Liver (tissue), 9 donors: ENCODE data around the gene METTL8. TPM values are rescaled to one million over a fixed set of nuclear protein-coding genes. Genes with fewer than 3 reads are reported as not detected.

Source experiments
- DNase-seq: peaks from one replicate; pipeline ENCODE4 v3.0.0-alpha.2; 2017; ENCODE audit warnings: low spot score
- H3K27ac ChIP-seq, 2 donors: one replicate each; pipeline ENCODE4 v1.7.0; 2013; ENCODE audit warnings: inconsistent platforms in 2 of 2, low read length in 2 of 2, control low read depth in 1 of 2, low read depth in 1 of 2, mild to moderate bottlenecking in 1 of 2
- H3K27me3 ChIP-seq, 4 donors: one replicate each; pipeline versions ENCODE4 v1.6.1 to v1.7.0; 2013; ENCODE audit warnings: low read length in 3 of 4, inconsistent platforms in 1 of 4, mild to moderate bottlenecking in 1 of 4, moderate library complexity in 1 of 4; ENCODE audit not compliant: control insufficient read depth in 4 of 4, insufficient read depth in 4 of 4
- H3K36me3 ChIP-seq, 4 donors: one replicate each; pipeline versions ENCODE4 v1.6.1 to v1.7.0; 2013; ENCODE audit warnings: low read length in 3 of 4, mild to moderate bottlenecking in 3 of 4, low read depth in 1 of 4, moderate library complexity in 1 of 4; ENCODE audit not compliant: control insufficient read depth in 4 of 4, insufficient read depth in 3 of 4
- H3K4me1 ChIP-seq, 4 donors: one replicate each; pipeline versions ENCODE4 v1.6.1 to v1.7.0; 2013; ENCODE audit warnings: low read length in 3 of 4, mild to moderate bottlenecking in 3 of 4, moderate library complexity in 1 of 4; ENCODE audit not compliant: control insufficient read depth in 4 of 4, insufficient read depth in 4 of 4
- H3K4me3 ChIP-seq, 3 donors: one replicate each; pipeline versions ENCODE4 v1.6.1 to v1.7.0; 2013; ENCODE audit warnings: low read length in 3 of 3, control low read depth in 1 of 3, low read depth in 1 of 3, mild to moderate bottlenecking in 1 of 3
- H3K9ac ChIP-seq, 2 donors: one replicate each; pipeline ENCODE4 v1.7.0; 2013; ENCODE audit warnings: low read length in 2 of 2, mild to moderate bottlenecking in 2 of 2, moderate library complexity in 2 of 2, control low read depth in 1 of 2, low read depth in 1 of 2
- H3K9me3 ChIP-seq, 4 donors: one replicate each; pipeline versions ENCODE4 v1.6.1 to v1.7.0; 2013; ENCODE audit warnings: low read length in 3 of 4; ENCODE audit not compliant: control insufficient read depth in 4 of 4
- ATF3 ChIP-seq: IDR thresholded peaks from 2 replicates; pipeline ENCODE4 v1.6.1; 2016; ENCODE audit warnings: antibody characterized with exemption
- CTCF ChIP-seq: fragments of 150-350 bp; IDR thresholded peaks from 2 replicates; pipeline ENCODE4 v1.5.1; 2017; ENCODE audit warnings: improper control_type of control experiment, low read depth, low read length; ENCODE audit not compliant: missing input control
- EGR1 ChIP-seq, 2 donors: IDR thresholded peaks; 2 replicates each; pipeline ENCODE4 v1.6.1; 2016 to 2018; ENCODE audit warnings: antibody characterized with exemption in 2 of 2, low read depth in 2 of 2
- FOXA1 ChIP-seq: IDR thresholded peaks from 2 replicates; pipeline ENCODE4 v1.6.1; 2016; ENCODE audit warnings: antibody characterized with exemption
- FOXA2 ChIP-seq: IDR thresholded peaks from 2 replicates; pipeline ENCODE4 v1.6.1; 2016; ENCODE audit warnings: antibody characterized with exemption
- GABPA ChIP-seq, 2 donors: IDR thresholded peaks in 1 of 2; conservative IDR thresholded peaks in 1 of 2; 2 replicates each; pipeline ENCODE4 v1.6.1; 2016; ENCODE audit warnings: antibody characterized with exemption in 2 of 2, mild to moderate bottlenecking in 1 of 2, moderate library complexity in 1 of 2
- HNF4A ChIP-seq, 2 donors: conservative IDR thresholded peaks; 2 replicates each; pipeline ENCODE4 v1.6.1; 2016; ENCODE audit warnings: antibody characterized with exemption in 2 of 2, mild to moderate bottlenecking in 2 of 2
- HNF4G ChIP-seq: IDR thresholded peaks from 2 replicates; pipeline ENCODE4 v1.6.1; 2016; ENCODE audit warnings: antibody characterized with exemption
- JUND ChIP-seq, 2 donors: IDR thresholded peaks; 2 replicates each; pipeline ENCODE4 v1.6.1; 2016; ENCODE audit warnings: antibody characterized with exemption in 2 of 2
- MAX ChIP-seq: IDR thresholded peaks from 2 replicates; pipeline ENCODE4 v1.6.1; 2016; ENCODE audit warnings: antibody characterized with exemption
- NR2F2 ChIP-seq: IDR thresholded peaks from 2 replicates; pipeline ENCODE4 v1.6.1; 2016; ENCODE audit warnings: antibody characterized with exemption
- RAD21 ChIP-seq, 2 donors: IDR thresholded peaks; 2 replicates each; pipeline ENCODE4 v1.6.1; 2016; ENCODE audit warnings: antibody characterized with exemption in 2 of 2, mild to moderate bottlenecking in 2 of 2
- REST ChIP-seq: IDR thresholded peaks from 2 replicates; pipeline ENCODE4 v1.6.1; 2016; ENCODE audit warnings: antibody characterized with exemption, mild to moderate bottlenecking
- RXRA ChIP-seq, 2 donors: IDR thresholded peaks; 2 replicates each; pipeline ENCODE4 v1.6.1; 2017 to 2018; ENCODE audit warnings: antibody characterized with exemption in 2 of 2, mild to moderate bottlenecking in 1 of 2
- SP1 ChIP-seq: IDR thresholded peaks from 2 replicates; pipeline ENCODE4 v1.6.1; 2018; ENCODE audit warnings: antibody characterized with exemption, mild to moderate bottlenecking
- TAF1 ChIP-seq: conservative IDR thresholded peaks from 2 replicates; pipeline ENCODE4 v1.6.1; 2016; ENCODE audit warnings: antibody characterized with exemption, mild to moderate bottlenecking
- YY1 ChIP-seq: IDR thresholded peaks from 2 replicates; pipeline ENCODE4 v1.6.1; 2016; ENCODE audit warnings: antibody characterized with exemption, mild to moderate bottlenecking
- ZBTB33 ChIP-seq: IDR thresholded peaks from 2 replicates; pipeline ENCODE4 v1.6.1; 2016; ENCODE audit warnings: antibody characterized with exemption
- WGBS: extraction: QIAGEN DNeasy Blood & Tissue Kit; methylation state at CpG from one replicate; pipeline ENCODE4 v1.1.7; 2013; 5-methylcytosine and 5-hydroxymethylcytosine counted together
- polyA plus RNA-seq, 2 donors: library from polyadenylated mRNA; stranded (reverse) in 1 of 2; unstranded in 1 of 2; fragments of 200-250 nt in 1 of 2; fragments of >200 nt in 1 of 2; fragmentation: Nextera tagmentation in 1 of 2; extraction: Ambion mirVana in 1 of 2; gene quantifications; one replicate each; pipeline versions ENCODE4 v1.2.1 to v1.2.3, GENCODE V29; 2013 to 2015
- total RNA-seq, 2 donors: library from RNA; depleted of rRNA; stranded (reverse); fragments of >200 nt; gene quantifications; one replicate each; pipeline ENCODE4 v1.2.3, GENCODE V29; 2014
- donor health status: healthy.
- donor health status: healthy.
- donor health status: healthy.
- donor health status: healthy.
- donor health status: healthy.

The METTL8 gene
- total and polyA plus RNA-seq, 4 donors: 3.6 to 8.1 (median 5.9) TPM

GRCh38 chr2:171323971-171324528 lies 109.7 kb downstream of the METTL8 start:
- 91% methylated on average over 5 of the region's 5 CpGs for WGBS
- peaks cover 0 to 7% (median under 1%) of the 10 kb centered on the region in 4 donors for H3K36me3 ChIP-seq
- H3K9me3 ChIP-seq: no peaks in the 10 kb centered on the region
- peak in 1 of 2 donors; percentile 31 for TF ChIP-seq HNF4A (conservative IDR thresholded peaks at IDR 0.05)
- TF ChIP-seq FOXA1: no peak
- H3K27ac ChIP-seq: no peak overlapping the region
- H3K9ac ChIP-seq: no peak overlapping the region
- no peaks in the 10 kb centered on the region for H3K27me3 ChIP-seq
- H3K4me1 ChIP-seq: no peaks in the 10 kb centered on the region
- no peak overlapping the region for H3K4me3 ChIP-seq
- no peak for DNase-seq

GRCh38 chr2:171322928-171323327 lies 110.9 kb downstream of the METTL8 start:
- no peak overlapping the region for H3K4me3 ChIP-seq
- H3K36me3 ChIP-seq: peaks cover 0 to 4% (median under 1%) of the 10 kb centered on the region in 4 donors
- no peaks in the 10 kb centered on the region for H3K27me3 ChIP-seq
- WGBS: 98% methylated on average over 4 of the region's 4 CpGs
- H3K9ac ChIP-seq: no peak overlapping the region
- DNase-seq: no peak
- TF ChIP-seq TAF1: no peak
- TF ChIP-seq CTCF: no peak
- no peak for TF ChIP-seq ATF3
- no peak for TF ChIP-seq MAX
- TF ChIP-seq HNF4G: no peak
- no peak for TF ChIP-seq GABPA (IDR thresholded peaks at IDR 0.05 in 1 of 2, conservative IDR thresholded peaks at IDR 0.05 in 1 of 2)
- no peak for TF ChIP-seq JUND (IDR thresholded peaks at IDR 0.05)
- no peak for TF ChIP-seq FOXA2
- no peak for TF ChIP-seq HNF4A (conservative IDR thresholded peaks at IDR 0.05)
- TF ChIP-seq EGR1 (IDR thresholded peaks at IDR 0.05; ENCODE audit: low read depth in 2 of 2): no peak
- no peak for TF ChIP-seq RAD21 (IDR thresholded peaks at IDR 0.05)
- no peak for TF ChIP-seq YY1
- no peak for TF ChIP-seq REST
- TF ChIP-seq SP1: no peak
- no peak for TF ChIP-seq ZBTB33
- TF ChIP-seq FOXA1: no peak
- no peak for TF ChIP-seq NR2F2
- no peak for TF ChIP-seq RXRA (IDR thresholded peaks at IDR 0.05)
- no peaks in the 10 kb centered on the region for H3K9me3 ChIP-seq
- no peaks in the 10 kb centered on the region for H3K4me1 ChIP-seq
- no peak overlapping the region for H3K27ac ChIP-seq
